HG03469 (cell line): Measurements from ENCODE around the gene GSG1L.

Source experiments
- ATAC-seq: cut with Tn5 transposase; IDR thresholded peaks from one replicate; pipeline ENCODE4 v1.9.1; 2021; ENCODE audit warnings: mild to moderate bottlenecking, moderate library complexity, moderate number of reproducible peaks; ENCODE audit not compliant: unreplicated experiment

The GSG1L gene

GRCh38 chr16:28092721-28093384, 29.3 kb upstream of the GSG1L start:
- ATAC-seq: no peak

DNA sequence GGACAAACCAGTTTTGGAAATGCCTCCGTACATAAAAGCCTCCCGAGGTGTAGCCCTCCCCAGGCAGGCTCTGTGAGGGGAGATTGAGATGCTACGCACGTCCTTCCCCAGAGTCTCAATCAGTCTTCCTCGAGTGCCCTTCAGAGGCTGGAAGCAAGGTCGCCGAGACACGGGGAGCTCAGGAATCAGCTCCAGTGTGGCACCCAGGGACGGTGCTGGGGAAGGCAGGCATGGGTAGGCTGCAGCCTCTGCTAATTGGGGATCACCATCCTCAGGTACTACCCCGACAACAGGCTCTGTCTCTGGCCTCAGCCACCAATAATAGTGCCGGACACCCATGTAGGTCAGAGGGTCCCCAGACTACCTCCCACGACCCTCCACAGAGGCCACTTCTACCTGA, 28.1 kb upstream of the GSG1L start:
- ATAC-seq: no peak

- no peak for ATAC-seq
These were observed 27.3 kb upstream of the GSG1L start for GRCh38 chr16:28090646-28091377.

GRCh38 chr16:28089992-28090365, 26.5 kb upstream of the GSG1L start:
- no peak for ATAC-seq

- no peak for ATAC-seq
These were observed 25.9 kb upstream of the GSG1L start for GRCh38 chr16:28089205-28089991.

- no peak for ATAC-seq
These were observed 24.3 kb upstream of the GSG1L start for GRCh38 chr16:28087675-28088300.

DNA sequence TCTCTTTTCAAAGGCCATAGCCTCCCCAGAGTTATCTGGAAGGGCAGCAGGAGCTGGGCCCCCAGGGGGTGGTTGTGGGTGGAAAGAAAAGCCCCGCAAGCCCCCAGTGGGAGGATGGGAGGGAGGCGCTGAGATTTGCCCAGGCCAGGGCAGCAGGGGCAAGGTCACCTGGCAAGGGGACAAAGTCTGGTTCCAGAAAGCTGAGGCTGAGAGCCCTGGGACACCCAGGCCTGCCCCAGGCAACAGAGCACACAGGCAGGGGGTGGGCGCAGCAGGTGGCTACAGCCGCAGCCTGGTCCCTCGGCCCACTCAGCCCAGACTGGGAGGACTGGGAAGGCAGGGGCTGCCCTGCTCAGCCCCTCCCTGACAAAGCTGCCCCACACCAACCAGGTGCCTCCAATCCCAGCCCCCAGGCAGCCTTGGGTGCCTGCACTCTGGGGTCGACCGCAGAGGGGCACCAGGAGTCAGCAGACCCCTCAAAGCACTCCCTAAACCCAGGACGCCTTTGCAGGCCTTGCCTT, 23.7 kb upstream of the GSG1L start:
- no peak for ATAC-seq

DNA sequence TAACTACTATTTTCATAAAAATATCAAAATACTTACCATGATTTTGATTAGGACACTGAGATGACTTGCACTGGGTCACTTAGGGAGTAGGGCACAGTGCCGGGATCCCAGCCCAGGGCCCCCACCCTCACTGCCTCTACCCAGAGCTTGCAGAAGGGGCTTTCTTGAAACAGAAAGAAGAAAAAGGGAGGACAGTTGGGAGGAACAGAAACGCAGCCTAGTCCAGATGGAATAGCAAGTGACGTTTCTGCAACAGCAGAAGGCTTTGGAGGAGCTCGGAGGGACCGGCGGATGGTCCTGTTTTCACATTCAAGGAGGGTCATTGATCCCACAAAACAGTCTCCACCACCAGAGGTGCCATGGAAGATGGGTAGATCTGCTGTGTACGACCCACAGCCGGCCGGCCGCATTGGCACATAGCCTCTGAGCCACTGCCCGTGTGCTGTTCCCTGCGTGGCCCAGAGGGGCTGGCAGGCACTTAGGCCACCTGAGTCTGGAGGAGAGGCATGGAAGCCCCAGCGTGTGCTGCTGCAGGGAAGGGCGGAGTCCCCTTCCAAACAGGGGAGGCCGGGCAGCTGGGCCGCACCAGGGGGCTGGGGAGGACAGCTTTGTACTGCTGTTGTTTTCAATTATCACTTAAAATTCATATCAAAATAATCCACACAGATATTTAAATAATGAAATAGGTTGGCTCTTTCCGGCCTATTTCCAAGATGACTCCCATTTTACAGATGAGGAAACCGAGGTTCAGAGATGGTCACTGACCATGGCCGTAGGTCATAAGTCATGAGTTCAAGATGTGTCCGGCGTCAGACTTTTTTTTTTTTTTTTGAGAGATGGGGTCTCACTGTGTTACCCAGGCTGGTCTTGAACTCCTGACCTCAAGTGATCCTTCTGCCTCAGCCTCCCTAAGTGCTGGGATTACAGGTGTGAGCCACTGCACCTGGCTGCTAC, 22.9 kb upstream of the GSG1L start:
- no peak for ATAC-seq

DNA sequence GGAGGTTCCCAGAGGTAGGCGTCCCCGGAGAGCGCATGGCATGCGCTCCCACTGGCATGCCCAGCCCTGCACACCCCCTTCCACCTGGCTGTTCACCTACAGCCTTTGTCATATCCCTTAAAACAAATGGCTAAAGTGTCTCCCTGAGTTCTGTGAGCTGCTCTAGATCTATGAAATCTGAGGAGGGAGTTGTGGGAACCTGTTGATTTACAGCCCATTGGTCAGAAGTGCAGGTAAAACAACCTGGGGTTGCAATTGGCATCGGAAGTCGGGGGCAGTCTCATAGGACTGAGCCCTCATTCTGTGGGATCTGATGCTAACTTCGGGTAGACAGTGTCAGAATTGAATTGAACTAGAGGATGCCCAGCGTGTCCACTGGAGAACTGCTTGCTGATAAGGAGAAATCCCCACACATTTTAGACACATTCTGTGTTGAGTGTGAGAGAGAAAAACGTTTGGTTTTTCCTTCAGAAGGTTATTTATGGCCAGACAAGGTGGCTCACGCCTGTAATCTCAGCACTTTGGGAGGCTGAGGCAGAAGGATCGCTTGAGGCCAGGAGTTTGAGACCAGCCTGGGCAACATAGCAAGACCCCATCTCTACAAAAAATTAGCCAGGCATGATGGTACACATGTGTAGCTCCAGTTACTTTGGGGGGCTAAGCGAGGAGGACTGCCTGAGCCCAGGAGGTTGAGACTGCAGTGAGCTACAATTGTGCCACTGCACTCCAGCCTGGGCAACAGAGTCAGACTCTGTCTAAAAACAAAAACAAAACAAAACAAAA, 22.1 kb upstream of the GSG1L start:
- ATAC-seq: no peak

DNA sequence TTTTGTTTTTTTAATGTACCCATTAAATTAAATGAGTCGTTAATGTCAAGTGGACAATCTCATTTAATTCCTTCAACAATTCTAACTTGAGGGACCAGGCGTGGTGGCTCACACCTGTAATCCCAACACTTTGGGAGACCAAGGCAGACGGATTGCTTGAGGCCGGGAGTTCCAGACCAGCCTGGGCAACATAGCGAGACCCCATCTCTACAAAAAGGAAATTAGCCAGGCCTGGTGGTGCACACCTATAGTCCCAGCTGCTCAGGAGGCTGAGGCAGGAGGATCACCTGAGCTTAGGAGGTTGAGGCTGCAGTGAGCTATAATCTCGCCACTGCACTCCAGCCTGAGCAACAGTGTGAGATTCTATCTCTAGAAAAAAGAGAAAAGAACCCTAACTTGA, 20.7 kb upstream of the GSG1L start:
- ATAC-seq: no peak

- ATAC-seq: no peak
These were observed 19.1 kb upstream of the GSG1L start for GRCh38 chr16:28082624-28083023.

- ATAC-seq: no peak
These were observed 18.0 kb upstream of the GSG1L start for GRCh38 chr16:28081391-28081968.

DNA sequence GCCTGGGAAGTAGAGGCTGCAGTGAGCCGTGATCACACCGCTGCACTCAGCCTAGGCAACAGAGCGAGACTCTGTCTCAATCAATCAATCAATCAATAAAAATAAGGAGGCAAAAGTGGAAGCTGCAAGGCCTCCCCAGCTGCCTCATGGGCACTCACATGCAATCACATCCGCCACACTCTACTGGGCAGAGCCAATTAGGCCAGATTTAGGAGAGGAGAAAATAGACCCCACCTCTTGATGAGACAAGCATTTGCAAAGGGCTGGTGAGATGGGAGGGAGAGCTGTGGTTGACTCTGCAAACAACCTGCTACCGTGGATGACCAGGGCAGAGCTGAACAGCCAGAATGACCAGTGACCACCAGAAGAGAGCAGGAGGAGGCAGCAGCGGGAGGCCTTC, 14.7 kb upstream of the GSG1L start:
- ATAC-seq: no peak

DNA sequence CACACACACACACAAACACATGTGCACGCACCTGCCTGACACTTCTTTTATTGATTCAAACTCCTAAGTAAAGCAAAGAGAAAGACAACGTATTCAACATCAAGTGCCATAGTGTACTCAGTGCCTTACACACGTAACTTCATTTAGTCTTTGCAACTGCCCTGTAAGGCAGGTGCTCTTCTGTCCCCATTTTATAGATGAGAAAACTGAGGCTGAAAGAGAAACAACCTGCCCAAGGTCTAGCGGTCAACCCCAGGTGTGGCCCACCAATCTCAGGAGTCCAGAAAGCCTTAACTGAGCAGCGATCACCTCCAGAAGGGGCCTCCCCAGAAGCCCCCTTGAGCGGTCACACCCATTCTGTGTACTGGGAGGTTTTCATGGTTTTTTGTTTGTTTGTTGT, 10.3 kb upstream of the GSG1L start:
- no peak for ATAC-seq

DNA sequence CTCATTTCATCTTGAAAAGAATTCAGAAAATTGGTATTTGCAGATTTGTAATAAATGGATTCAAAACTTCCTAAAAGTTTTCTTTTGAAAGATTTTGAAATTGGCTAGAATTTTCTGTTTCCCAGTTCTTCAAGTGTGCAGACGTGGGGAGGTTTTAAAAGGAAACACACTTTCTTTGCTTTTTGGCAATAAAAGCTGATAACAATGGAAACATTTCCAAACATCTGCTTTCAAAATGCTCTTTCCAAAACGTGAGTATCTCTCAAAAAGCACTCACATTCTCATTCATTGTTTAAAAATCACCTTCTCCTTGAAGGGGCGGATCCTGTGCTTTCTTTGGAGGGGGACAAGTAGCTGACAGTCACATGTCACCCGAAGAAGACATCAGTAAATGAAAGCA, 8.6 kb upstream of the GSG1L start:
- no peak for ATAC-seq

GRCh38 chr16:28069971-28070794, 6.7 kb upstream of the GSG1L start:
- no peak for ATAC-seq

- ATAC-seq: no peak
These were observed 5.5 kb upstream of the GSG1L start for GRCh38 chr16:28068976-28069375.
